SH-SY5Y (cell line): Measurements from ENCODE around the gene MEPCE.

Experiments used
- GATA2 ChIP-seq: IDR thresholded peaks from 2 replicates; pipeline ENCODE4 v1.6.1; 2011; ENCODE audit warnings: mild to moderate bottlenecking, low read depth, low read length
- GATA3 ChIP-seq: IDR thresholded peaks from 2 replicates; pipeline ENCODE4 v1.6.1; 2011; ENCODE audit warnings: low read depth, mild to moderate bottlenecking, low read length, moderate library complexity

MEPCE gene, protein sequence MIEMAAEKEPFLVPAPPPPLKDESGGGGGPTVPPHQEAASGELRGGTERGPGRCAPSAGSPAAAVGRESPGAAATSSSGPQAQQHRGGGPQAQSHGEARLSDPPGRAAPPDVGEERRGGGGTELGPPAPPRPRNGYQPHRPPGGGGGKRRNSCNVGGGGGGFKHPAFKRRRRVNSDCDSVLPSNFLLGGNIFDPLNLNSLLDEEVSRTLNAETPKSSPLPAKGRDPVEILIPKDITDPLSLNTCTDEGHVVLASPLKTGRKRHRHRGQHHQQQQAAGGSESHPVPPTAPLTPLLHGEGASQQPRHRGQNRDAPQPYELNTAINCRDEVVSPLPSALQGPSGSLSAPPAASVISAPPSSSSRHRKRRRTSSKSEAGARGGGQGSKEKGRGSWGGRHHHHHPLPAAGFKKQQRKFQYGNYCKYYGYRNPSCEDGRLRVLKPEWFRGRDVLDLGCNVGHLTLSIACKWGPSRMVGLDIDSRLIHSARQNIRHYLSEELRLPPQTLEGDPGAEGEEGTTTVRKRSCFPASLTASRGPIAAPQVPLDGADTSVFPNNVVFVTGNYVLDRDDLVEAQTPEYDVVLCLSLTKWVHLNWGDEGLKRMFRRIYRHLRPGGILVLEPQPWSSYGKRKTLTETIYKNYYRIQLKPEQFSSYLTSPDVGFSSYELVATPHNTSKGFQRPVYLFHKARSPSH

GRCh38 chr7:100429637-100430492 lies at the start of gene MEPCE:
TSS of gene MEPCE (plus strand) at chr7:100429831. CDS start at chr7:100430019, 188 bp downstream.
- TF ChIP-seq GATA2 (peak; percentile 10; the same call in 1 of the 2 replicates), GATA3 (no peak)

- TF ChIP-seq GATA2 = no peak
- TF ChIP-seq GATA3 = no peak
These were observed 49.4 kb upstream of the MEPCE start for GRCh38 chr7:100380196-100380595.

DNA sequence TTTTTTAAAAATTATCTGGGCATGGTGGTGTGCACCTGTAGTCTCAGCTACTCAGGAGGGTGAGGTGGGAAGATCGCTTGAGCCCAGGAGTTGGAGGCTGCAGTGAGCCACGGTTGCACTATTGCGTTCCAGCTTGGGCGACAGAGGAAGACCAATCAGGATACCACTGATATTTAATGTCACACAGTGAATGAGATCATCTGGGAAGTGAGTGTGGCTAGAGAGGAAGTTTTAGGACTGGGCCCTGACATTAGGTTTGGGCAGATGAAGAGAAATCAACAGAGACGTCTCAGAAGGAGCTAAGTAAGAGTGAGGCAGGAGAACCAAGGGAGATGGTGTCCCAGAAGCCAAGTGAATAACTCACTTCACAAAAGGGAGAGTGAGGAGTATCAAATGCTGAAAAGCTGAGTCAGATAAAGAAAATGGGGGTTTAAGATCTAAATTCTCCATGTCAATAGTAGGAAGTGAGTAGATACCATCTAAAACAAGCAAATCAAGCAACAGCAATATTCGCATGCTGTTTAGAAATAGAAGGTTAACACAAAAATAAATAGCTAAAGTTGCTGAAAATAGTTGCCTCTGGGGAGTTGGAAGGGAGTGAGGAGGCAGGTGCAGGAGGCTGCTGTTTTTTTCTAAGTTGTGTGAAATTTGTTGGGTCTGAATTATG lies 44.9 kb upstream of the MEPCE start:
- no peak for TF ChIP-seq GATA2

GRCh38 chr7:100386940-100387339 lies 42.7 kb upstream of the MEPCE start:
- TF ChIP-seq GATA2 = no peak
- TF ChIP-seq GATA3 = no peak

DNA sequence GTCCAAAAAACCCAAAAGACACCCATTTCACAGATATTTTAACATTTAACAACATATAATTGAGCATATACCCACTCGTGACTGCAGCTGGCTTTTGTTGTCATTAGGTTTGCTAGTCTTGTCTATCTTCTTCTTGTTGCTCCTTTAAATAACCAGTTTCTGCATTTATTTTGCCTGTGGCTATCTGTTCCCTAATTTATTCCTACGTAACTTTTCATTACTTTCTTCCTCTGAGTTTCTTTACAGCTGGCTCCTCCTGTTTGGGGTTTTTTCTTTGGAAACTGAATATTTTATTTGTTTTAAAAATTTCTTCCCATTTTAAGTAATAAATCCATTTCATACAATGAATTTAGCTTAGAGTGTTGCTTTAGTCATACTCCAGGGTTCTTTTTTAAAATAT lies 41.9 kb upstream of the MEPCE start:
- TF ChIP-seq GATA2 (no peak), GATA3 (no peak)

GRCh38 chr7:100389437-100390088 lies 40.1 kb upstream of the MEPCE start:
- TF ChIP-seq GATA2 (no peak), GATA3 (no peak)

DNA sequence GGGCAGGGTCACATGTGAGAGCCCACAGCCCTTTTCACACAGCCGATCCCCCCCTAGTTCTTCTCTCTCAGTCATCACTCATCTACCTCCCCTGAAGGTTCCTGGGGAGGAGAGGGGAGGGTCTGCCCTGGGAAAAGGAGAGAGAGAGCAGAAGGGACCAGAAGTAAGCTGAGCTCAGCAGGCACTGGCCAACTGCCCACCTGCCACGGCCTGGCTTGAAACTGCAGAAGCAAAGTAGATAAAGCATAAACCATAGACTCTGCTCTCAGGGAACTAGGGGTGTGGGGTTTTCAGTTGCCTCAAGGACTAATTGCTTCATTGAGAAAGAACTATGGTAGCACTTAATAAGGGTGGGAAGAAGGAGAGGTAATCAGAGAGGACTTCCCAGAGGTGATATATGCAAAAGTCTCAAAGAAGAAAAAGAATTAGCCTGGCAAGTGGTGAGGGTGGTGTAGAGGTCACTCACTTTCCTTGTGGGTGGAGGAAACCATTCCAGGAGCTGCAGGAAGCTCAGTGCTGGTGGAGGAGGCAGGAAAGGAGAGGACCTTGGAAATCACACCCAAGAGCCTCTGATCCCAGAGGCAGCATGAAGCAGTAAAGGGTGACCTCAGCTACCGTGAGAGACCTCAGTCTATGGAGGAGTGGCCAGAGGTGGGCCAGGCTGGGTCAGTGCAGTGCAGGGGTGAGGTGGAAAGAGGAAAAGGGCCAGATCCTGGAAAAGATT lies 39.2 kb upstream of the MEPCE start:
- TF ChIP-seq GATA3 = no peak
- TF ChIP-seq GATA2 = no peak

DNA sequence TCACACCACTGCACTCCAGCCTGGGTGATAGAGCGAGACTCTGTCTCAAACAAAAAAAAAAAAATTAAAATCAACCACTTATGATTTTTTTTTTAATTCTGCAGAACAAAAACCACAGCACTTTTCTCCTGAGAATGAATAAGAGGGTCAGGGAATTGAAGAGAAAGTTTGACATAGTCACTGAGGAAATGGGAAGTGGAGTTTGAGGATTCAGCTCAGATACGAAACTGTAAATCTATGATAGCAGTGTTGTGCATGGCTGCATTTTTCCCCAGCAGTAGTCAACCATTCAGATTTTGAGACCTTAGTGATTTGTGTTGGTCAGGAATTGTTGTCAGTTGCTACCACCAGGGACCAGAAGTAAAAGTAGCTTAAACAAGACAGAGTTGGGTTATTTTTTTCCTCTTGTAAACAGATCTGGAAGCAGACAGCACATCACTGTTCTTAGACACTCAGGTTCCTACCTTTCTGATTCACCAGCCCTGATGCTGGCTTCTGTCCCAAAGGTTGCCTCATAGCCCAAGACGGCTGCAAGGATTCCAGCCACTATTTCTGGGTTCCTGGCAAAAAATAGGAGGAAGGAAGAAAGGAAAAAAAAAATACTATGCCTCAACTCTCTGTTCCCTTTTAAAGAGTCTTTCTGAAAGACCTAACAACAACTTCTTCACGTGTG lies 36.3 kb upstream of the MEPCE start:
- no peak for TF ChIP-seq GATA3
- no peak for TF ChIP-seq GATA2

DNA sequence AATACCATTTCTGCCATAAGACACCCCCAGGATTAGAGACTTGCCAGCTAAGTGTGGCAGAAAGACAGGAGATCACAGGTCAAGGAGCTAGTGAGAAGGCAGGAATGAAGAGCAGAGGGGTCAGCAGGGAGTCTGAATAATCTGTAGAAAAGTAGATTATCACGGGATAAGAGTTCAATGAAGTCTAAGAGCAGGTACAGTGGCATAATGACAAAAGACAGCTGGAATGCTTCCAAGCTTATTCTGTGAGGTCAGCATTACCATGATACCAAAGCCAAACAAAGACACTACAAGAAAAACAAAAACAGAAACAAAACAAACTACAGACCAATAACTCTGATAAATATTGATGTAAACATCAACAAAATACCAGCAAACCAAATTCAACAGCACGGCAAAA lies 35.6 kb upstream of the MEPCE start:
- TF ChIP-seq GATA2 (no peak), GATA3 (no peak)

DNA sequence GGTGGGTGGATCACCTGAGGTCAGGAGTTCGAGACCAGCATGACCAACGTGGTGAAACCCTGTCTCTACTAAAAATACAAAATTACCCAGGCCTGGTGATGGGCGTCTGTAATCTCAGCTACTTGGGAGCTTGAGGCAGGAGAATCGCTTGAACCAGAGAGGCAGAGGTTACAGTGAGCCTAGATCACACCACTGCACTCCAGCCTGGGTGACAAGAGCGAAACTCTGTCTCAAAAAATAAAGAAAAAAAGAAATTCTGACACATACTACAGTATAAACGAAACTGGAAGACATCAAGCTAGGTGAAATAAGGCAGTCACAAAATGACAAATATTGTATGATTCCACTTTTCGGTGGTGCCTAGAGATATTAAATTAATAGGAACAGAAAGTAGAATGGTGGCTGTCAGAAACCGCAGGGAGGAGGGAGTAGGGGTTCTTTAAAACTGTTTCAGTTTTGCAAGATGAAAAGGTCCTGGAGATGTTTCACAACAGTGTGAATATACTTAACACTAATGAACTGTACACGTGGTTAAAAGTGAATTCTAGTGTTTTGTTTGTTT lies 33.1 kb upstream of the MEPCE start:
- no peak for TF ChIP-seq GATA2
- no peak for TF ChIP-seq GATA3

DNA sequence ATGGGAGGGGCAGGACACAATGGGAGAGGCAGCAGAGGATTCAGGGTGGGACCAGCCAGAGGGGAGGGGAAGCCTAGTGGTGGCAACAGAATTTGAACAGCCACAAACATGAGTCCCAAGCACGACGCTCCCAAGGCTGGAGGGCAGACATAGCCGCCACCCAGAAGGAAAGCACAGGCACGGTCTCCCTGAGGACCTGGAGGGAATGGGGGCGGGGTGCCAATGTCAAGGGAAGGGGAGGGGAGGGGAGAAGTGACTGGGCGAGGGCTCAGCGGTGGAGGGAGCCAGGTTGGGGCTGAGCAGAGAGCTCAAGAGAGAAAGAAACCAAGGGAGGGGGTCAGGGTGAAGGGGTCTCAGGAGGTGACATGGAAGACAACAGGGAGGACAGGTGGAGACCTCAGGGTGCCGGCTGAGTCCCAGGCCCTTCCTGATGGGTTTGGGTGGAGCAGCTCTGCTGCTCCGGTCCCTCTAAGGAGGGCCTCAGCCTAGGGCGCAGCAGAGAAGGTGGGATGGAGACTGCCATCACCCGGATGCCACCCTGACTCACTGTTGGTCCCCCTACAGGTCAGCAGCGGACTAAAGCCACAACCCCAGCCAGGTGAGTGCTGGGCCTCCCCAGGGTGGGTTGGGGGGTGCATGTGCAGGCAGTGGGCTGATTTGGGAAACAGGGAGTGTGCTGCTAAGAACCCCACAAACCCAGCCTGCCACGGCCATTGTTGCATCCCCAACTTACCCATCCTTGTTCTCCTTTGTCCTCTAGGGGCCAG lies 32.1 kb upstream of the MEPCE start:
- TF ChIP-seq GATA2 (no peak), GATA3 (no peak)
